Mesenchymal stem cell (in vitro differentiated cells and primary cell): ENCODE results near the gene MFRP.
A peak's percentile ranks its signal among the peaks of the same experiment; 100 is the strongest.

Source experiments
- DNase-seq: peaks from one replicate; pipeline ENCODE4 v3.0.0-alpha.2; 2013
- H2AFZ ChIP-seq: one replicate; pipeline ENCODE4 v1.6.1; 2013; ENCODE audit warnings: low read depth, mild to moderate bottlenecking, control low read depth, inconsistent platforms, low read length, moderate library complexity
- H2AK5ac ChIP-seq: 2 replicates; pipeline ENCODE4 v1.6.1; 2013; ENCODE audit warnings: low read length, moderate library complexity, mild to moderate bottlenecking, inconsistent platforms; ENCODE audit not compliant: severe bottlenecking
- H2BK120ac ChIP-seq: one replicate; pipeline ENCODE4 v1.6.1; 2013; ENCODE audit warnings: low read depth, mild to moderate bottlenecking, inconsistent platforms, low read length, moderate library complexity
- H2BK12ac ChIP-seq, 2 experiments: one replicate each; pipeline ENCODE4 v1.6.1; 2013; ENCODE audit warnings: inconsistent platforms in 2 of 2, low read length in 2 of 2, mild to moderate bottlenecking in 2 of 2, moderate library complexity in 2 of 2, control low read depth in 1 of 2
- H2BK15ac ChIP-seq: one replicate; pipeline ENCODE4 v1.6.1; 2013; ENCODE audit warnings: mild to moderate bottlenecking, low read depth, inconsistent platforms; ENCODE audit not compliant: poor library complexity, severe bottlenecking
- H2BK5ac ChIP-seq: 2 replicates; pipeline ENCODE4 v1.6.1; 2013; ENCODE audit warnings: low read depth, mild to moderate bottlenecking, low read length, control low read depth, inconsistent platforms; ENCODE audit not compliant: poor library complexity, severe bottlenecking
- H3K14ac ChIP-seq, 2 experiments: one replicate each; pipeline ENCODE4 v1.6.1; 2013; ENCODE audit warnings: inconsistent platforms in 2 of 2, low read length in 2 of 2, control low read depth in 1 of 2, mild to moderate bottlenecking in 1 of 2, moderate library complexity in 1 of 2
- H3K18ac ChIP-seq, 2 experiments: one replicate each; pipeline ENCODE4 v1.6.1; 2013; ENCODE audit warnings: inconsistent platforms in 2 of 2, low read length in 2 of 2, control low read depth in 1 of 2, low read depth in 1 of 2, mild to moderate bottlenecking in 1 of 2
- H3K23ac ChIP-seq, 2 experiments: one replicate each; pipeline ENCODE4 v1.6.1; 2013; ENCODE audit warnings: inconsistent platforms in 2 of 2, low read length in 2 of 2, mild to moderate bottlenecking in 2 of 2, moderate library complexity in 2 of 2, control low read depth in 1 of 2
- H3K27ac ChIP-seq: 2 replicates; pipeline ENCODE4 v1.5.1; 2013; ENCODE audit warnings: mild to moderate bottlenecking, moderate library complexity, low read length, control low read depth, inconsistent platforms; ENCODE audit not compliant: poor library complexity, severe bottlenecking
- H3K27me3 ChIP-seq, 2 experiments: 2 replicates each; pipeline versions ENCODE4 v1.6.1 to v1.7.0; 2013; ENCODE audit warnings: low read length in 2 of 2, mild to moderate bottlenecking in 2 of 2, moderate library complexity in 2 of 2, control low read depth in 1 of 2, inconsistent platforms in 1 of 2; ENCODE audit not compliant: control insufficient read depth in 1 of 2, insufficient read depth in 1 of 2
- H3K36me3 ChIP-seq, 2 experiments: 2 replicates each; pipeline versions ENCODE4 v1.6.1 to v1.7.0; 2013; ENCODE audit warnings: low read length in 2 of 2, control low read depth in 1 of 2, inconsistent platforms in 1 of 2, low read depth in 1 of 2, mild to moderate bottlenecking in 1 of 2; ENCODE audit not compliant: insufficient read depth in 2 of 2, control insufficient read depth in 1 of 2
- H3K4ac ChIP-seq, 2 experiments: one replicate each; pipeline ENCODE4 v1.6.1; 2013; ENCODE audit warnings: inconsistent platforms in 2 of 2, low read length in 2 of 2, mild to moderate bottlenecking in 2 of 2, moderate library complexity in 2 of 2, control low read depth in 1 of 2, low read depth in 1 of 2
- H3K4me1 ChIP-seq: 2 replicates; pipeline ENCODE4 v1.6.1; 2013; ENCODE audit warnings: low read depth, low read length, control low read depth; ENCODE audit not compliant: control insufficient read depth, insufficient read depth
- H3K4me2 ChIP-seq: 2 replicates; pipeline ENCODE4 v1.6.1; 2013; ENCODE audit warnings: low read length, mild to moderate bottlenecking, inconsistent platforms; ENCODE audit not compliant: poor library complexity, severe bottlenecking
- H3K4me3 ChIP-seq, 2 experiments: 2 replicates each; pipeline versions ENCODE4 v1.5.1 to v1.7.0; 2013; ENCODE audit warnings: low read length in 2 of 2, mild to moderate bottlenecking in 2 of 2, control low read depth in 1 of 2, low read depth in 1 of 2; ENCODE audit not compliant: insufficient read depth in 1 of 2
- H3K79me1 ChIP-seq: replicated peaks from 2 replicates; pipeline ENCODE4 v1.6.1; 2013; ENCODE audit warnings: mild to moderate bottlenecking, control low read depth, low read length, inconsistent platforms; ENCODE audit not compliant: poor library complexity, severe bottlenecking
- H3K9ac ChIP-seq: 2 replicates; pipeline ENCODE4 v1.7.0; 2013; ENCODE audit warnings: mild to moderate bottlenecking, low read length, moderate library complexity
- H3K9me3 ChIP-seq: 2 replicates; pipeline ENCODE4 v1.7.0; 2013; ENCODE audit warnings: mild to moderate bottlenecking, low read length; ENCODE audit not compliant: control insufficient read depth
- H4K8ac ChIP-seq: one replicate; pipeline ENCODE4 v1.6.1; 2013; ENCODE audit warnings: inconsistent platforms, mild to moderate bottlenecking, low read length, moderate library complexity
- H4K91ac ChIP-seq: one replicate; pipeline ENCODE4 v1.6.1; 2013; ENCODE audit warnings: mild to moderate bottlenecking, low read length, inconsistent platforms
- WGBS: methylation state at CpG from one replicate; pipeline ENCODE4 v1.1.7; 2013; ENCODE audit warnings: mixed read lengths; 5-methylcytosine and 5-hydroxymethylcytosine counted together

Gene MFRP

GRCh38 chr11:119320240-119320775 is 26.2 kb downstream of the MFRP start:
- H3K4ac ChIP-seq, result peak overlapping the region; percentile 29 to 58

GRCh38 chr11:119319700-119320239 is 26.7 kb downstream of the MFRP start:
- Histone ChIP-seq H3K4ac (no peak overlapping the region), H3K23ac (no peak overlapping the region), H3K14ac (no peak overlapping the region), H4K91ac (no peak overlapping the region), H2AK5ac (peak overlapping the region; percentile 16), H2BK120ac (peak overlapping the region; percentile 46), H3K4me2 (no peak overlapping the region), H3K79me1 (peaks cover 10% of the 10 kb centered on the region), H2BK12ac (peak overlapping the region; percentile 45 to 73), H3K27ac (no peak overlapping the region), H3K36me3 (peaks cover 0 to 4% of the 10 kb centered on the region in 2 experiments), H3K18ac (peak overlapping the region in 1 of 2 experiments; percentile 58), H2BK15ac (no peak overlapping the region), H3K4me3 (no peak overlapping the region), H2BK5ac (no peak overlapping the region), H3K9ac (no peak overlapping the region), H3K27me3 (peaks cover 0 to 36% of the 10 kb centered on the region in 2 experiments), H3K9me3 (no peaks in the 10 kb centered on the region), H2AFZ (no peak overlapping the region), H4K8ac (no peak overlapping the region), H3K4me1 (peaks cover 51% of the 10 kb centered on the region)
- DNase-seq, result no peak
- WGBS, result 73% methylated on average over 11 of the region's 11 CpGs

More at GRCh38 chr11:119320240-119320775, 26.2 kb downstream of the MFRP start:
- peak overlapping the region; percentile 87 for H4K8ac ChIP-seq
- 39% methylated on average over 17 of the region's 17 CpGs for WGBS
- H3K27me3 ChIP-seq, result peaks cover 0 to 32% of the 10 kb centered on the region in 2 experiments
- peak overlapping the region; percentile 90 for H3K4me2 ChIP-seq
- H2BK15ac ChIP-seq, result peak overlapping the region; percentile 99
- DNase-seq, result peak; percentile 51
- no peak overlapping the region for H3K27ac ChIP-seq
- H2AK5ac ChIP-seq, result peak overlapping the region; percentile 18
- peaks cover 10% of the 10 kb centered on the region for H3K79me1 ChIP-seq
- H4K91ac ChIP-seq, result peak overlapping the region; percentile 92
- peak overlapping the region in 1 of 2 experiments; percentile 76 for H3K4me3 ChIP-seq
- no peaks in the 10 kb centered on the region for H3K36me3 ChIP-seq
- no peaks in the 10 kb centered on the region for H3K9me3 ChIP-seq
- no peak overlapping the region for H2BK5ac ChIP-seq
- no peak overlapping the region for H2BK12ac ChIP-seq
- H3K23ac ChIP-seq, result no peak overlapping the region
- H3K9ac ChIP-seq, result peak overlapping the region; percentile 81
- H2BK120ac ChIP-seq, result peak overlapping the region; percentile 12
- H3K4me1 ChIP-seq, result peaks cover 46% of the 10 kb centered on the region
- no peak overlapping the region for H3K14ac ChIP-seq
- peak overlapping the region; percentile 58 to 65 for H3K18ac ChIP-seq
- H2AFZ ChIP-seq, result peak overlapping the region; percentile 6

GRCh38 chr11:119319136-119319699 is 27.3 kb downstream of the MFRP start:
- Histone ChIP-seq H4K91ac (peak overlapping the region; percentile 83), H2BK12ac (peak overlapping the region; percentile 73 to 85), H3K4me3 (no peak overlapping the region), H3K36me3 (peaks cover 0 to 10% of the 10 kb centered on the region in 2 experiments), H3K9ac (no peak overlapping the region), H3K79me1 (peaks cover 15% of the 10 kb centered on the region), H3K27me3 (peaks cover 0 to 40% of the 10 kb centered on the region in 2 experiments), H2AK5ac (peak overlapping the region; percentile 52), H2AFZ (no peak overlapping the region), H3K4me1 (peaks cover 54% of the 10 kb centered on the region), H2BK5ac (no peak overlapping the region), H3K9me3 (no peaks in the 10 kb centered on the region), H3K27ac (peak overlapping the region; percentile 31), H3K23ac (no peak overlapping the region), H4K8ac (peak overlapping the region; percentile 81), H3K14ac (no peak overlapping the region), H3K18ac (peak overlapping the region; percentile 59 to 81), H3K4me2 (no peak overlapping the region), H2BK15ac (peak overlapping the region; percentile 73), H3K4ac (peak overlapping the region; percentile 5), H2BK120ac (peak overlapping the region; percentile 46)
- DNase-seq, result no peak
- WGBS, result 71% methylated on average over 8 of the region's 8 CpGs
